ENCODE measurements around the gene MST1.

The MST1 gene

DNA sequence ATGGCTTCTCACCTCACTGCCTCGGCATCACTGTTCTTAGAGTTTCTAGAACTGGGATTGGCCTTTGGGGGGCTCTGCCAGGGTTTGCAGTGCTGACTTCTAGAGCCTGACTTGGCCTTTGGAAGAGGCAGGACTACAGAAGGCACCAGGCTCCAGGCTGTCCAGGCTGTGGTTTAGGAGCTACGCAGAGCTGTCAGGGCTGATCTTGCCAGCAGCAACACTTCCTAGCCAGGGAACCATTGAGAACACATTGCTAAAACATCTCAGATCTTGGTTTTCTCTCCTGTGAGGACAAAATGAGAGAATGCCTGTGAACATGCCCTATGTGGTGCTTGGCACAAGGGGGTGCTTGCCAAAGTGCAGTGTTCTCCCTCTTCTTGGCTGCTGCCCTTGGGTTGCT, 49.7 kb downstream of the MST1 start:
- TF ChIP-seq REST (IDR thresholded peaks at IDR 0.05; ENCODE audit: low read depth): no peak
- TF ChIP-seq TAF1 (IDR thresholded peaks at IDR 0.05; ENCODE audit: low read depth): no peak
- TF ChIP-seq YY1 (IDR thresholded peaks at IDR 0.05; ENCODE audit: low read depth): no peak

GRCh38 chr3:49638445-49638844, 50.8 kb downstream of the MST1 start:
- TF ChIP-seq EGR1 (IDR thresholded peaks at IDR 0.05): no peak
- TF ChIP-seq TAF1 (IDR thresholded peaks at IDR 0.05; ENCODE audit: low read depth): no peak
- no peak for TF ChIP-seq EP300 (IDR thresholded peaks at IDR 0.05; ENCODE audit: borderline replicate concordance)
- no peak for TF ChIP-seq TCF12 (IDR thresholded peaks at IDR 0.05; ENCODE audit: low read depth)
- TF ChIP-seq ZBTB7A (IDR thresholded peaks at IDR 0.05; ENCODE audit: low read depth): no peak
- no peak for TF ChIP-seq YY1 (IDR thresholded peaks at IDR 0.05; ENCODE audit: low read depth)
- TF ChIP-seq FOXM1 (IDR thresholded peaks at IDR 0.05; ENCODE audit: borderline replicate concordance, low read depth): no peak
- TF ChIP-seq CEBPB (IDR thresholded peaks at IDR 0.05): no peak
- TF ChIP-seq CREB1 (IDR thresholded peaks at IDR 0.05; ENCODE audit: low read depth): no peak

DNA sequence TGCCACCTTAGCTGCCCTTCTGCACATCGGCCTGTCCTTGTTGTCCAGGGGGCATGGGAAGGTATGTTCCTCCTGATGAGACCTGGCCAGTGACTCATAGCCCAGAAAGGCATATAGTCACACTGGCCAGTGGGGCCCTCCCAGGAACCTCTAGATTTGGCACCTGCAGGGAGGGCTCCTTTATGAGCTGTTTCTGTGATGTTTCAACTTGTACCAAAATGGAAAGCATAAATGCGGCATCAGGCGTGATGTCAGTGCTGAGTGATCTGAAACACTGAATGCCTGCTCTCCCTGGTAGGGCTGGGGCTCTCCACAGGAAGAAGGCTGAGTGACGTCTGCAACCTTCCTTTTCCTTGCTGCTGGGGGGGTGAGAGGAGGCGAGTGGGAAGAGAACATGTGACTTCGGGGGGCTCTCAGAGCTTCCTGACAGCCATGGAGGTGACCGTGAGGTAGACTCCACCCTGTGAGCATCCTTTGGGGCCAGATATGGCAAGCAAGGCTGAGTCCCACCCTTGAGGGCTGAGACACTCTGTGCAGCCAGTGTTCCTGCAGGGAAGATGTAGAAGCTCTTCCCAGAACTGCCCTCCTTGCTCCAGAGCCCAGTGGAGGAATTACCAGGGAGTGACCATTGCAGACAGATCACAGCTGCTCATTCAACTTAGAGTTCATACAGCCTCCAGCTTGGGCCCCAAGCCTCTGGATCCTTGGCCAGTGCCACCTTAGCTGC, 52.2 kb downstream of the MST1 start:
- TF ChIP-seq REST (IDR thresholded peaks at IDR 0.05; ENCODE audit: low read depth) (no peak), YY1 (IDR thresholded peaks at IDR 0.05; ENCODE audit: low read depth) (no peak), EGR1 (IDR thresholded peaks at IDR 0.05) (no peak), CREB1 (IDR thresholded peaks at IDR 0.05; ENCODE audit: low read depth) (no peak), TCF12 (IDR thresholded peaks at IDR 0.05; ENCODE audit: low read depth) (no peak), RAD21 (IDR thresholded peaks at IDR 0.05; ENCODE audit: low read depth) (no peak), MAX (IDR thresholded peaks at IDR 0.05) (no peak), TAF1 (IDR thresholded peaks at IDR 0.05; ENCODE audit: low read depth) (no peak), FOXM1 (IDR thresholded peaks at IDR 0.05; ENCODE audit: borderline replicate concordance, low read depth) (no peak), CEBPB (IDR thresholded peaks at IDR 0.05) (no peak), NFIC (IDR thresholded peaks at IDR 0.05) (no peak), USF1 (IDR thresholded peaks at IDR 0.05) (no peak), TEAD4 (IDR thresholded peaks at IDR 0.05) (no peak), EP300 (IDR thresholded peaks at IDR 0.05; ENCODE audit: borderline replicate concordance) (no peak), ZBTB7A (IDR thresholded peaks at IDR 0.05; ENCODE audit: low read depth) (no peak)

DNA sequence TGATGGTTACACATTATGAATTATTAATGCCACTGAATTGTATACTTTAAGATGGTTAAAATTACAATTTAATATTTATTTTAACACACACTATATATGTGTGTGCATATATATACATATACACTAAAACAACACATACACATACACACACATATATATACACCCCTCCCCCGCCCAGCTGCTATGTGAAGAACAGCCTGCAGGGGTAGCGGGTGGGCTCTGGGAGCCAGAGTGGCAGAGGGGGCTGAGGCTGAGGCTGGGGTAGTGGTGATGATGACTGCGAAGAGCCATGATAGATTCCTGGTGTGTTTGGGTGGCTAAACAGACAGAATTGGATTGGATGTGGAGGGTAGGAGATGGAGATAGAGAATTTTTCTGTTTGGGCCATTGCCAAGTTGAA, 54.5 kb downstream of the MST1 start:
- TF ChIP-seq YY1 (IDR thresholded peaks at IDR 0.05; ENCODE audit: low read depth): no peak
- no peak for TF ChIP-seq RAD21 (IDR thresholded peaks at IDR 0.05; ENCODE audit: low read depth)

Measured in Ishikawa (cell line).